Mesenchymal stem cell (in vitro differentiated cells and primary cell): ENCODE data around the gene ADAM23.

Source experiments
- DNase-seq: peaks from one replicate; pipeline ENCODE4 v3.0.0-alpha.2; 2013
- H2AFZ ChIP-seq: one replicate; pipeline ENCODE4 v1.6.1; 2013; ENCODE audit warnings: low read depth, mild to moderate bottlenecking, control low read depth, inconsistent platforms, low read length, moderate library complexity
- H2AK5ac ChIP-seq: 2 replicates; pipeline ENCODE4 v1.6.1; 2013; ENCODE audit warnings: low read length, moderate library complexity, mild to moderate bottlenecking, inconsistent platforms; ENCODE audit not compliant: severe bottlenecking
- H2BK120ac ChIP-seq: one replicate; pipeline ENCODE4 v1.6.1; 2013; ENCODE audit warnings: low read depth, mild to moderate bottlenecking, inconsistent platforms, low read length, moderate library complexity
- H2BK12ac ChIP-seq, 2 experiments: one replicate each; pipeline ENCODE4 v1.6.1; 2013; ENCODE audit warnings: inconsistent platforms in 2 of 2, low read length in 2 of 2, mild to moderate bottlenecking in 2 of 2, moderate library complexity in 2 of 2, control low read depth in 1 of 2
- H2BK15ac ChIP-seq: one replicate; pipeline ENCODE4 v1.6.1; 2013; ENCODE audit warnings: mild to moderate bottlenecking, low read depth, inconsistent platforms; ENCODE audit not compliant: poor library complexity, severe bottlenecking
- H2BK5ac ChIP-seq: 2 replicates; pipeline ENCODE4 v1.6.1; 2013; ENCODE audit warnings: low read depth, mild to moderate bottlenecking, low read length, control low read depth, inconsistent platforms; ENCODE audit not compliant: poor library complexity, severe bottlenecking
- H3K14ac ChIP-seq, 2 experiments: one replicate each; pipeline ENCODE4 v1.6.1; 2013; ENCODE audit warnings: inconsistent platforms in 2 of 2, low read length in 2 of 2, control low read depth in 1 of 2, mild to moderate bottlenecking in 1 of 2, moderate library complexity in 1 of 2
- H3K18ac ChIP-seq, 2 experiments: one replicate each; pipeline ENCODE4 v1.6.1; 2013; ENCODE audit warnings: inconsistent platforms in 2 of 2, low read length in 2 of 2, control low read depth in 1 of 2, low read depth in 1 of 2, mild to moderate bottlenecking in 1 of 2
- H3K23ac ChIP-seq, 2 experiments: one replicate each; pipeline ENCODE4 v1.6.1; 2013; ENCODE audit warnings: inconsistent platforms in 2 of 2, low read length in 2 of 2, mild to moderate bottlenecking in 2 of 2, moderate library complexity in 2 of 2, control low read depth in 1 of 2
- H3K27ac ChIP-seq: 2 replicates; pipeline ENCODE4 v1.5.1; 2013; ENCODE audit warnings: mild to moderate bottlenecking, moderate library complexity, low read length, control low read depth, inconsistent platforms; ENCODE audit not compliant: poor library complexity, severe bottlenecking
- H3K27me3 ChIP-seq, 2 experiments: 2 replicates each; pipeline versions ENCODE4 v1.6.1 to v1.7.0; 2013; ENCODE audit warnings: low read length in 2 of 2, mild to moderate bottlenecking in 2 of 2, moderate library complexity in 2 of 2, control low read depth in 1 of 2, inconsistent platforms in 1 of 2; ENCODE audit not compliant: control insufficient read depth in 1 of 2, insufficient read depth in 1 of 2
- H3K36me3 ChIP-seq, 2 experiments: 2 replicates each; pipeline versions ENCODE4 v1.6.1 to v1.7.0; 2013; ENCODE audit warnings: low read length in 2 of 2, control low read depth in 1 of 2, inconsistent platforms in 1 of 2, low read depth in 1 of 2, mild to moderate bottlenecking in 1 of 2; ENCODE audit not compliant: insufficient read depth in 2 of 2, control insufficient read depth in 1 of 2
- H3K4ac ChIP-seq, 2 experiments: one replicate each; pipeline ENCODE4 v1.6.1; 2013; ENCODE audit warnings: inconsistent platforms in 2 of 2, low read length in 2 of 2, mild to moderate bottlenecking in 2 of 2, moderate library complexity in 2 of 2, control low read depth in 1 of 2, low read depth in 1 of 2
- H3K4me1 ChIP-seq: 2 replicates; pipeline ENCODE4 v1.6.1; 2013; ENCODE audit warnings: low read depth, low read length, control low read depth; ENCODE audit not compliant: control insufficient read depth, insufficient read depth
- H3K4me2 ChIP-seq: 2 replicates; pipeline ENCODE4 v1.6.1; 2013; ENCODE audit warnings: low read length, mild to moderate bottlenecking, inconsistent platforms; ENCODE audit not compliant: poor library complexity, severe bottlenecking
- H3K4me3 ChIP-seq, 2 experiments: 2 replicates each; pipeline versions ENCODE4 v1.5.1 to v1.7.0; 2013; ENCODE audit warnings: low read length in 2 of 2, mild to moderate bottlenecking in 2 of 2, control low read depth in 1 of 2, low read depth in 1 of 2; ENCODE audit not compliant: insufficient read depth in 1 of 2
- H3K79me1 ChIP-seq: replicated peaks from 2 replicates; pipeline ENCODE4 v1.6.1; 2013; ENCODE audit warnings: mild to moderate bottlenecking, control low read depth, low read length, inconsistent platforms; ENCODE audit not compliant: poor library complexity, severe bottlenecking
- H3K9ac ChIP-seq: 2 replicates; pipeline ENCODE4 v1.7.0; 2013; ENCODE audit warnings: mild to moderate bottlenecking, low read length, moderate library complexity
- H3K9me3 ChIP-seq: 2 replicates; pipeline ENCODE4 v1.7.0; 2013; ENCODE audit warnings: mild to moderate bottlenecking, low read length; ENCODE audit not compliant: control insufficient read depth
- H4K8ac ChIP-seq: one replicate; pipeline ENCODE4 v1.6.1; 2013; ENCODE audit warnings: inconsistent platforms, mild to moderate bottlenecking, low read length, moderate library complexity
- H4K91ac ChIP-seq: one replicate; pipeline ENCODE4 v1.6.1; 2013; ENCODE audit warnings: mild to moderate bottlenecking, low read length, inconsistent platforms
- WGBS: methylation state at CpG from one replicate; pipeline ENCODE4 v1.1.7; 2013; ENCODE audit warnings: mixed read lengths; 5-methylcytosine and 5-hydroxymethylcytosine counted together

The ADAM23 gene

GRCh38 chr2:206569470-206569869 is 126.1 kb downstream of the ADAM23 start:
- Histone ChIP-seq H4K8ac (no peak overlapping the region), H3K79me1 (no peaks in the 10 kb centered on the region), H3K4me1 (no peaks in the 10 kb centered on the region), H3K23ac (no peak overlapping the region), H3K14ac (no peak overlapping the region), H3K4me2 (no peak overlapping the region), H3K27ac (no peak overlapping the region), H3K9me3 (no peaks in the 10 kb centered on the region), H2AK5ac (no peak overlapping the region), H3K9ac (no peak overlapping the region), H3K18ac (no peak overlapping the region), H2AFZ (no peak overlapping the region), H2BK5ac (no peak overlapping the region), H3K27me3 (no peaks in the 10 kb centered on the region), H2BK15ac (no peak overlapping the region), H3K4ac (no peak overlapping the region), H3K36me3 (no peaks in the 10 kb centered on the region), H4K91ac (no peak overlapping the region), H3K4me3 (no peak overlapping the region), H2BK120ac (no peak overlapping the region), H2BK12ac (no peak overlapping the region)
- no peak for DNase-seq
- WGBS, result 87% methylated on average over 3 of the region's 3 CpGs

GRCh38 chr2:206570199-206570598 is 126.9 kb downstream of the ADAM23 start:
- Histone ChIP-seq H3K36me3 (no peaks in the 10 kb centered on the region), H3K23ac (no peak overlapping the region), H2AK5ac (no peak overlapping the region), H3K9ac (no peak overlapping the region), H3K4me1 (no peaks in the 10 kb centered on the region), H2AFZ (no peak overlapping the region), H3K9me3 (no peaks in the 10 kb centered on the region), H3K27ac (no peak overlapping the region), H3K14ac (no peak overlapping the region), H4K8ac (no peak overlapping the region), H3K27me3 (no peaks in the 10 kb centered on the region), H3K4me2 (no peak overlapping the region), H2BK5ac (no peak overlapping the region), H3K18ac (no peak overlapping the region), H2BK15ac (no peak overlapping the region), H3K79me1 (no peaks in the 10 kb centered on the region), H4K91ac (no peak overlapping the region), H2BK12ac (no peak overlapping the region), H2BK120ac (no peak overlapping the region), H3K4me3 (no peak overlapping the region), H3K4ac (no peak overlapping the region)
- no peak for DNase-seq

GRCh38 chr2:206572725-206573124 is 129.4 kb downstream of the ADAM23 start:
- H3K4me1 ChIP-seq, result no peaks in the 10 kb centered on the region
- no peak overlapping the region for H3K4ac ChIP-seq
- no peaks in the 10 kb centered on the region for H3K27me3 ChIP-seq
- no peak overlapping the region for H2BK5ac ChIP-seq
- no peaks in the 10 kb centered on the region for H3K79me1 ChIP-seq
- no peak overlapping the region for H4K91ac ChIP-seq
- H3K4me3 ChIP-seq, result no peak overlapping the region
- no peak overlapping the region for H2BK12ac ChIP-seq
- WGBS, result 100% methylated on average over 3 of the region's 3 CpGs
- no peak overlapping the region for H3K14ac ChIP-seq
- H2BK15ac ChIP-seq, result no peak overlapping the region
- H3K18ac ChIP-seq, result no peak overlapping the region
- H3K36me3 ChIP-seq, result no peaks in the 10 kb centered on the region
- no peak overlapping the region for H3K23ac ChIP-seq
- no peak for DNase-seq
- no peak overlapping the region for H2BK120ac ChIP-seq
- H3K9me3 ChIP-seq, result no peaks in the 10 kb centered on the region
- no peak overlapping the region for H2AFZ ChIP-seq
- H3K9ac ChIP-seq, result no peak overlapping the region
- H4K8ac ChIP-seq, result no peak overlapping the region
- H3K4me2 ChIP-seq, result no peak overlapping the region
- H3K27ac ChIP-seq, result no peak overlapping the region
- H2AK5ac ChIP-seq, result no peak overlapping the region

- Histone ChIP-seq H3K14ac (no peak overlapping the region), H3K4me1 (no peaks in the 10 kb centered on the region), H3K9ac (no peak overlapping the region), H3K27ac (no peak overlapping the region), H3K36me3 (no peaks in the 10 kb centered on the region), H4K91ac (no peak overlapping the region), H2AK5ac (no peak overlapping the region), H3K9me3 (no peaks in the 10 kb centered on the region), H3K79me1 (no peaks in the 10 kb centered on the region), H2AFZ (no peak overlapping the region), H2BK12ac (no peak overlapping the region), H4K8ac (no peak overlapping the region), H2BK120ac (no peak overlapping the region), H3K18ac (no peak overlapping the region), H2BK15ac (no peak overlapping the region), H3K4me2 (no peak overlapping the region), H3K27me3 (no peaks in the 10 kb centered on the region), H3K23ac (no peak overlapping the region), H3K4ac (no peak overlapping the region), H2BK5ac (no peak overlapping the region), H3K4me3 (no peak overlapping the region)
- no peak for DNase-seq
- 89% methylated on average over 4 of the region's 6 CpGs for WGBS
Measured at GRCh38 chr2:206573793-206574192, 130.5 kb downstream of the ADAM23 start.
